HepG2 (cell line): ENCODE data around the gene PRKN. TPM values are rescaled to one million over a fixed set of nuclear protein-coding genes. Genes with fewer than 3 reads are reported as not detected.

Experiments used
- ATAC-seq: fragments of 200-7000 bp; cut with Tn5 transposase; 3 replicates; pipeline ENCODE4 v1.9.1; 2020; ENCODE audit warnings: mild to moderate bottlenecking, moderate library complexity
- BruUV-seq: library from RNA; stranded (reverse); fragments of 400-500 nt; replicated peaks from 2 replicates; lab custom pipeline; 2021; lab: Mats Ljungman, UMichigan
- CTCF ChIA-PET: fragments of 300-600 bp; formaldehyde crosslinking; extraction: SDS; loops from one replicate; lab custom pipeline; 2021; ENCODE audit warnings: low total read pairs, inconsistent platforms, low intra/inter-chr PET ratio; lab: Yijun Ruan, JAX
- POLR2A ChIA-PET: fragments of 350-600 bp; sonication (Branson Sonifier 250); formaldehyde crosslinking; loops from one replicate; lab custom pipeline; 2020; ENCODE audit warnings: antibody characterized with exemption, inconsistent platforms; lab: Yijun Ruan, JAX
- DNase-seq: peaks from one replicate; pipeline ENCODE4 v3.0.0-alpha.2; 2015; ENCODE audit warnings: low spot score
- FAIRE-seq: peaks from 3 replicates; lab custom pipeline; 2011; peaks lifted over from hg19 to GRCh38; lab: Jason Lieb, UNC
- H2AFZ ChIP-seq: one replicate; pipeline ENCODE4 v1.6.1; 2011; ENCODE audit warnings: low read length, inconsistent platforms
- H3K27ac ChIP-seq: fragments of 300-600 bp; 3 replicates; pipeline ENCODE4 v1.8.0; 2011; ENCODE audit warnings: mixed run types, mild to moderate bottlenecking, mixed read lengths, low read length, inconsistent platforms; ENCODE audit not compliant: insufficient read depth; ENCODE audit errors: extremely low read length
- H3K27me3 ChIP-seq, 2 experiments: fragments of 200-600 bp in 1 of 2; 2 replicates in 1 of 2; 3 replicates in 1 of 2; pipeline versions ENCODE4 v1.6.0 to v1.8.0; 2011; ENCODE audit warnings: low read length in 2 of 2, mild to moderate bottlenecking in 2 of 2, moderate library complexity in 2 of 2, inconsistent platforms in 1 of 2; ENCODE audit not compliant: insufficient read depth in 2 of 2, control insufficient read depth in 1 of 2
- H3K36me3 ChIP-seq, 2 experiments: fragments of 200-600 bp in 1 of 2; replicated peaks in 1 of 2; 2 replicates in 1 of 2; 3 replicates in 1 of 2; pipeline versions ENCODE4 v1.5.1 to v1.8.0; 2011; ENCODE audit warnings: low read length in 2 of 2, inconsistent platforms in 1 of 2; ENCODE audit not compliant: insufficient read depth in 2 of 2, control insufficient read depth in 1 of 2
- H3K4me1 ChIP-seq: 2 replicates; pipeline ENCODE4 v1.5.1; 2012; ENCODE audit warnings: low read length, inconsistent platforms; ENCODE audit not compliant: insufficient read depth
- H3K4me2 ChIP-seq: 2 replicates; pipeline ENCODE4 v1.6.0; 2011; ENCODE audit warnings: low read depth, low read length, inconsistent platforms
- H3K4me3 ChIP-seq, 3 experiments: fragments of 200-600 bp in 1 of 3; sonication (generic), shearing (Covaris generic) in 1 of 3; replicated peaks in 1 of 3; 2 replicates each; pipeline ENCODE4 v1.5.1; 2011 to 2016; ENCODE audit warnings: low read length in 3 of 3, inconsistent platforms in 2 of 3, low read depth in 2 of 3, mild to moderate bottlenecking in 2 of 3, control low read depth in 1 of 3, mixed read lengths in 1 of 3; ENCODE audit not compliant: insufficient read depth in 1 of 3
- H3K79me2 ChIP-seq: one replicate; pipeline ENCODE4 v1.6.1; 2011; ENCODE audit warnings: low read length, inconsistent platforms; ENCODE audit not compliant: insufficient read depth
- H3K9ac ChIP-seq: 2 replicates; pipeline ENCODE4 v1.6.0; 2011; ENCODE audit warnings: mild to moderate bottlenecking, low read depth, low read length, inconsistent platforms; ENCODE audit not compliant: insufficient read depth
- H3K9me3 ChIP-seq: 2 replicates; pipeline ENCODE4 v1.5.1; 2012; ENCODE audit warnings: mild to moderate bottlenecking, low read length
- H4K20me1 ChIP-seq: 2 replicates; pipeline ENCODE4 v1.6.0; 2011; ENCODE audit warnings: inconsistent platforms, mild to moderate bottlenecking, low read length, moderate library complexity; ENCODE audit not compliant: insufficient read depth
- ATF7 ChIP-seq, 2 experiments: fragments of 450-650 bp in 1 of 2; sonication (generic) in 1 of 2; formaldehyde crosslinking in 1 of 2; IDR thresholded peaks; 2 replicates each; pipeline versions ENCODE4 v1.4.0 to v1.6.1; 2016 to 2020; ENCODE audit warnings: antibody characterized with exemption in 1 of 2, mild to moderate bottlenecking in 1 of 2, missing genetic modification reagents in 1 of 2
- CREB1 ChIP-seq, 2 experiments: fragments of 450-650 bp in 1 of 2; IDR thresholded peaks; 2 replicates each; pipeline ENCODE4 v1.6.1; 2016 to 2017; ENCODE audit warnings: control low read depth in 1 of 2, mild to moderate bottlenecking in 1 of 2, missing compliant biosample characterization in 1 of 2, missing genetic modification characterization in 1 of 2
- HOXA7 ChIP-seq: sonication (generic); formaldehyde crosslinking; IDR thresholded peaks from 2 replicates; pipeline ENCODE4 v1.8.1; 2022; ENCODE audit warnings: mild to moderate bottlenecking, missing genetic modification reagents, moderate library complexity
- LCORL ChIP-seq, 2 experiments: fragments of 450-650 bp in 1 of 2; sonication (generic) in 1 of 2; formaldehyde crosslinking in 1 of 2; IDR thresholded peaks; 2 replicates each; pipeline versions ENCODE4 v1.5.0 to v1.6.1; 2017 to 2020; ENCODE audit warnings: antibody characterized with exemption in 1 of 2, missing genetic modification reagents in 1 of 2
- REL ChIP-seq: sonication (generic); formaldehyde crosslinking; conservative IDR thresholded peaks from 2 replicates; pipeline ENCODE4 v1.8.0; 2022; ENCODE audit warnings: mild to moderate bottlenecking, missing genetic modification reagents, moderate library complexity
- ZBTB7A ChIP-seq: sonication (generic); formaldehyde crosslinking; IDR thresholded peaks from 2 replicates; pipeline ENCODE4 v1.8.0; 2022; ENCODE audit warnings: mild to moderate bottlenecking, missing genetic modification reagents
- ZNF530 ChIP-seq: sonication (generic); formaldehyde crosslinking; IDR thresholded peaks from 2 replicates; pipeline ENCODE4 v1.5.0; 2020; ENCODE audit warnings: low read depth, mild to moderate bottlenecking, missing genetic modification reagents
- ZNF572 ChIP-seq: sonication (generic); formaldehyde crosslinking; IDR thresholded peaks from 2 replicates; pipeline ENCODE4 v1.5.1; 2020; ENCODE audit warnings: mild to moderate bottlenecking, missing genetic modification reagents
- ZNF713 ChIP-seq: sonication (generic); formaldehyde crosslinking; IDR thresholded peaks from 2 replicates; pipeline ENCODE4 v1.4.0; 2020; ENCODE audit warnings: mild to moderate bottlenecking, missing genetic modification reagents
- WGBS: methylation state at CpG from one replicate; pipeline ENCODE4 v1.1.6; 2017; ENCODE audit warnings: low lambda C conversion rate; 5-methylcytosine and 5-hydroxymethylcytosine counted together
- in situ Hi-C: cut with HindIII; loops from 2 replicates; pipeline ENCODE4 v1.10.0; 2017; ENCODE audit warnings: low pct_unique_long_range_greater_than_20kb; ENCODE audit not compliant: extremely low pct_ligation_motif_present
- intact Hi-C: fragments of 100-400 bp; cut with micrococcal nuclease; formaldehyde crosslinking; loops from one replicate; pipeline ENCODE4 v1.10.0; 2022; ENCODE audit not compliant: unreplicated experiment
- polyA plus RNA-seq, 8 experiments: library from polyadenylated mRNA; depleted of rRNA in 3 of 8; stranded (reverse) in 7 of 8; unstranded in 1 of 8; fragments of >200 nt; fragmentation: Illumina TruSeq in 4 of 8; extraction: Trizol in 4 of 8; gene quantifications; 2 replicates each; pipeline versions ENCODE4 v1.2.1 to v1.2.3, GENCODE V29; 2011 to 2016; ENCODE audit warnings: low read depth in 4 of 8, missing spikeins in 1 of 8, mixed read lengths in 1 of 8; ENCODE audit not compliant: insufficient read depth in 1 of 8
- total RNA-seq, 5 experiments: library from RNA; depleted of rRNA; stranded (reverse); fragments of >200 nt; fragmentation: Illumina TruSeq; extraction: Trizol; gene quantifications; 2 replicates each; pipeline ENCODE4 v1.2.3, GENCODE V29; 2016; ENCODE audit warnings: low read depth in 1 of 5

Gene PRKN
- total and polyA plus RNA-seq, 2 of the 13 experiments (the other 11 are each of a cell fraction or from before 2014, with no cell fraction given) = 0.31 to 0.44 TPM

GRCh38 chr6:161379834-161380582, 1347.6 kb downstream of the PRKN start:
- ATAC-seq (no peak), FAIRE-seq (no peak), DNase-seq (no peak)
- Histone ChIP-seq H2AFZ (no peak overlapping the region), H3K9me3 (no peaks in the 10 kb centered on the region), H3K79me2 (no peaks in the 10 kb centered on the region), H3K9ac (no peak overlapping the region), H3K36me3 (no peaks in the 10 kb centered on the region), H3K27me3 (no peaks in the 10 kb centered on the region; a peak in 1 of 5 replicates), H3K27ac (no peak overlapping the region), H4K20me1 (no peaks in the 10 kb centered on the region), H3K4me2 (no peak overlapping the region), H3K4me1 (no peaks in the 10 kb centered on the region), H3K4me3 (no peak overlapping the region)
- no TSS peak for BruUV-seq
- intact Hi-C loops (no loop called here), in situ Hi-C loops (no loop called here)
- no peak for TF ChIP-seq HOXA7 (CRISPR knock-in tag)
- no peak for TF ChIP-seq ZNF530 (CRISPR knock-in tag)
- TF ChIP-seq ATF7 (IDR thresholded peaks at IDR 0.05) = peak; percentile 59
- TF ChIP-seq ATF7 (CRISPR knock-in tag; IDR thresholded peaks at IDR 0.05) = no peak
- no peak for TF ChIP-seq ZBTB7A (CRISPR knock-in tag)
- TF ChIP-seq ZNF572 (CRISPR knock-in tag) = no peak
- TF ChIP-seq REL = no peak
- no peak for TF ChIP-seq LCORL (IDR thresholded peaks at IDR 0.05)
- TF ChIP-seq LCORL (CRISPR knock-in tag; IDR thresholded peaks at IDR 0.05) = no peak
- peak; percentile 63 for TF ChIP-seq CREB1 (IDR thresholded peaks at IDR 0.05)
- no peak for TF ChIP-seq CREB1 (CRISPR knock-in tag; IDR thresholded peaks at IDR 0.05)
- no peak for TF ChIP-seq ZNF713 (CRISPR knock-in tag)
- POLR2A ChIA-PET = no interaction called here
- CTCF ChIA-PET = no interaction called here
- 27% methylated on average over 8 of the region's 8 CpGs for WGBS
